Endodermal cell (in vitro differentiated cells): ENCODE measurements around the gene C19orf67. TPM values are rescaled to one million over a fixed set of nuclear protein-coding genes. Genes with fewer than 3 reads are reported as not detected.

Experiments
- DNase-seq: peaks from one replicate; pipeline ENCODE4 v3.0.0-alpha.2; 2017
- H3K27ac ChIP-seq: 2 replicates; pipeline ENCODE4 v1.5.1; 2013; ENCODE audit warnings: mild to moderate bottlenecking, low read depth, low read length, moderate library complexity
- H3K27me3 ChIP-seq: 2 replicates; pipeline ENCODE4 v1.6.1; 2013; ENCODE audit warnings: mild to moderate bottlenecking, low read length, moderate library complexity; ENCODE audit not compliant: insufficient read depth, control insufficient read depth, poor library complexity, severe bottlenecking
- H3K36me3 ChIP-seq: 2 replicates; pipeline ENCODE4 v1.7.0; 2013; ENCODE audit warnings: mild to moderate bottlenecking, low read length, moderate library complexity; ENCODE audit not compliant: control insufficient read depth, insufficient read depth
- H3K4me1 ChIP-seq: one replicate; pipeline ENCODE4 v1.7.0; 2013; ENCODE audit warnings: low read length; ENCODE audit not compliant: control insufficient read depth, insufficient read depth
- H3K4me3 ChIP-seq: 2 replicates; pipeline ENCODE4 v1.5.1; 2013; ENCODE audit warnings: mild to moderate bottlenecking, low read length, moderate library complexity
- H3K9ac ChIP-seq: 2 replicates; pipeline ENCODE4 v1.6.1; 2013; ENCODE audit warnings: mild to moderate bottlenecking, low read length, moderate library complexity; ENCODE audit not compliant: poor library complexity, severe bottlenecking; ENCODE audit errors: extremely low read depth
- H3K9me3 ChIP-seq: 2 replicates; pipeline ENCODE4 v1.6.1; 2013; ENCODE audit warnings: mild to moderate bottlenecking, low read length, moderate library complexity; ENCODE audit not compliant: control insufficient read depth
- H3K27ac Mint-ChIP-seq: 2 replicates; pipeline ENCODE4 v1.8.0; 2020; ENCODE audit warnings: mixed read lengths
- H3K27me3 Mint-ChIP-seq: 2 replicates; pipeline ENCODE4 v1.8.0; 2021; ENCODE audit warnings: mild to moderate bottlenecking, mixed read lengths; ENCODE audit not compliant: insufficient read depth
- H3K36me3 Mint-ChIP-seq: 2 replicates; pipeline ENCODE4 v1.8.0; 2020; ENCODE audit warnings: low read depth, mixed read lengths
- H3K4me1 Mint-ChIP-seq: 2 replicates; pipeline ENCODE4 v1.8.0; 2020; ENCODE audit warnings: mixed read lengths
- H3K4me3 Mint-ChIP-seq: 2 replicates; pipeline ENCODE4 v1.8.0; 2020; ENCODE audit warnings: mild to moderate bottlenecking, moderate library complexity, mixed read lengths
- H3K9me3 Mint-ChIP-seq: 2 replicates; pipeline ENCODE4 v1.8.0; 2020; ENCODE audit warnings: mild to moderate bottlenecking, mixed read lengths
- CTCF ChIP-seq: fragments of 200-600 bp; sonication (generic); conservative IDR thresholded peaks from 2 replicates; pipeline ENCODE4 v1.5.0; 2021; ENCODE audit warnings: antibody characterized with exemption, mild to moderate bottlenecking
- WGBS, 2 experiments: methylation state at CpG; one replicate each; pipeline versions ENCODE4 v1.1.5 to v1.1.7; 2013; ENCODE audit warnings: missing lambda C conversion rate in 2 of 2, mixed read lengths in 1 of 2; ENCODE audit not compliant: insufficient coverage in 1 of 2, insufficient read length in 1 of 2; 5-methylcytosine and 5-hydroxymethylcytosine counted together
- total RNA-seq, 2 donors: library from RNA; stranded (reverse); fragmentation: NEBNext Ultra II Directional in 1 of 2; extraction: Animal tissue kit (Norgen Biotek cat#: 25700) in 1 of 2; gene quantifications; 2 replicates in 1 of 2; 3 replicates in 1 of 2; pipeline ENCODE4 v1.2.1, GENCODE V29; 2021

C19orf67 gene
- total RNA-seq, 2 donors from 2014 or later: 0.73 to 1.1 TPM

DNA sequence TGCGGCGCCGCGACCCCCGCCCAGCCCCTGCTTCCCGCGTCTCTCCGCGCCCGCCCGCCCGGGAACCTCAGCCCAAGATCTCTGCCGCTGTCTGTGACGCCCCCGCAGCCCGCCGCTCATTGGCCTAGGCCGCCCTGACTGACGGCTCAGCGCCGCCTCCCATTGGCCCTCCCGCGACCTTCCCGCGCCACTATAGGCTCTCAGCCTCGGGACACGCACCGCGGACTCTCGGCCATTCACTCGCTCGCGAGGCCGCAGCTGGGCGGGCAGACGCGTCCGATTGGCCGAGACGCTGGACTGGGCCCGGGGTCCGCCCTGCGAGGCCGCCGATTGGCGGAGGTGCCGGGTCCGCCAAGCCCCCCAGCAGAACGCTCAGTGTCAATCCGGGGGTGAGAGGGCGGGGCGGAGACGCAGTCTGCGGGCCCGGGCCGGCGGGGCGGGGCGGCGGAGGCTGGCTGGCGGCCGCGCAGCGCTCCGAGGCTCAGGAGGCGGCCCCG lies 32.1 kb upstream of the C19orf67 start, which contains the start of gene PRKACA:
PRKACA (minus strand) TSS at position 95 of the 497 bp plus-strand sequence. CDS start 215 bp downstream, outside the sequence.
- Histone ChIP-seq H3K9me3 (no peaks in the 10 kb centered on the region), H3K27me3 (no peaks in the 10 kb centered on the region), H3K9ac (peak within 1 kb of the TSS; percentile 72), H3K36me3 (peaks cover 4% of the 10 kb centered on the region), H3K27ac (peak within 1 kb of the TSS; percentile 76), H3K4me3 (peak within 1 kb of the TSS; percentile 86), H3K4me1 (peaks cover 12% of the 10 kb centered on the region)
- Mint-ChIP-seq H3K27ac (peak within 1 kb of the TSS; percentile 94), H3K9me3 (no peaks in the 10 kb centered on the region), H3K27me3 (no peaks in the 10 kb centered on the region), H3K4me1 (peaks cover 19% of the 10 kb centered on the region), H3K4me3 (peak within 1 kb of the TSS; percentile 72), H3K36me3 (peaks cover 10% of the 10 kb centered on the region)
- TF ChIP-seq CTCF: no peak
- peak; percentile 99 for DNase-seq
- WGBS, 2 experiments: 0% methylated on average over 22 to 67 of the region's 67 CpGs

- peaks cover 23% of the 10 kb centered on the region for H3K4me1 Mint-ChIP-seq
- WGBS, 2 experiments: 0 to 1% methylated on average over 14 to 33 of the region's 33 CpGs
- H3K27me3 Mint-ChIP-seq: no peaks in the 10 kb centered on the region
- H3K27ac Mint-ChIP-seq: no peak overlapping the region
- H3K9me3 ChIP-seq: no peaks in the 10 kb centered on the region
- peaks cover 12% of the 10 kb centered on the region for H3K4me1 ChIP-seq
- peaks cover 4% of the 10 kb centered on the region for H3K36me3 ChIP-seq
- no peaks in the 10 kb centered on the region for H3K27me3 ChIP-seq
- peak overlapping the region; percentile 30 for H3K9ac ChIP-seq
- peak overlapping the region; percentile 72 for H3K4me3 Mint-ChIP-seq
- TF ChIP-seq CTCF: no peak
- H3K4me3 ChIP-seq: peak overlapping the region; percentile 85
- H3K9me3 Mint-ChIP-seq: no peaks in the 10 kb centered on the region
- H3K36me3 Mint-ChIP-seq: peaks cover 6% of the 10 kb centered on the region
- peak; percentile 57 for DNase-seq
- H3K27ac ChIP-seq: no peak overlapping the region
These were observed 31.5 kb upstream of the C19orf67 start for GRCh38 chr19:14116918-14117578.

DNA sequence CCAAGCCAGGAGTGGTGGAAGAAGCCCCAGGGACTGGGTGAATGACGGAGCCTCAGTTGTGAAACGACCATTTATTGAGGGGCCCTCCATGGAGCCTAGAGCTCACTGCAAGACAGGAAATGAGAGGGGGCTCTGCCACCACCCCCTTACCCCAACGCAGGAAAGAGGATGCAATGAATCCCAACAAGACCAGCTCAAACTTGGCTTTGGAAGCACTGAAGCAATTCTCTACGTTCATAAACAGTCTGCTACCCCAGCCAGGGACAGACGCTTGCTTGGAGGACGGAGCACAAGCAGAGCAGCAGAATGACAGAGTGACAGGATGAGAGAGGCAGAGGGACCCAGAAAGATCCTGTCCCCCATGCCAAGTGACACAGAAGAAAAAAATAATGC lies 30.9 kb upstream of the C19orf67 start:
- Histone ChIP-seq H3K9me3 (no peaks in the 10 kb centered on the region), H3K27me3 (no peaks in the 10 kb centered on the region), H3K9ac (peak overlapping the region; percentile 30), H3K4me1 (peaks cover 12% of the 10 kb centered on the region), H3K27ac (no peak overlapping the region), H3K36me3 (peaks cover 4% of the 10 kb centered on the region), H3K4me3 (peak overlapping the region; percentile 85)
- H3K4me3 Mint-ChIP-seq: peak overlapping the region; percentile 72
- WGBS, 2 experiments: 53 to 60% methylated on average over 2 to 6 of the region's 6 CpGs
- peaks cover 4% of the 10 kb centered on the region for H3K36me3 Mint-ChIP-seq
- H3K9me3 Mint-ChIP-seq: no peaks in the 10 kb centered on the region
- H3K4me1 Mint-ChIP-seq: peaks cover 23% of the 10 kb centered on the region
- peak overlapping the region; percentile 49 for H3K27ac Mint-ChIP-seq
- no peak for DNase-seq
- no peak for TF ChIP-seq CTCF
- no peaks in the 10 kb centered on the region for H3K27me3 Mint-ChIP-seq
